Stimulated activated CD8-positive, alpha-beta memory T cell treated with anti-CD3 and anti-CD28 coated beads, Interleukin-7, amount 100 ng/mL, for 4 hours (primary cell): ENCODE data around the gene CTNNA1.

Experiments used
- DNase-seq, 2 donors: peaks; one replicate each; pipeline ENCODE4 v3.0.0-alpha.2; 2020; ENCODE audit warnings: low read depth in 2 of 2

Gene CTNNA1

DNA sequence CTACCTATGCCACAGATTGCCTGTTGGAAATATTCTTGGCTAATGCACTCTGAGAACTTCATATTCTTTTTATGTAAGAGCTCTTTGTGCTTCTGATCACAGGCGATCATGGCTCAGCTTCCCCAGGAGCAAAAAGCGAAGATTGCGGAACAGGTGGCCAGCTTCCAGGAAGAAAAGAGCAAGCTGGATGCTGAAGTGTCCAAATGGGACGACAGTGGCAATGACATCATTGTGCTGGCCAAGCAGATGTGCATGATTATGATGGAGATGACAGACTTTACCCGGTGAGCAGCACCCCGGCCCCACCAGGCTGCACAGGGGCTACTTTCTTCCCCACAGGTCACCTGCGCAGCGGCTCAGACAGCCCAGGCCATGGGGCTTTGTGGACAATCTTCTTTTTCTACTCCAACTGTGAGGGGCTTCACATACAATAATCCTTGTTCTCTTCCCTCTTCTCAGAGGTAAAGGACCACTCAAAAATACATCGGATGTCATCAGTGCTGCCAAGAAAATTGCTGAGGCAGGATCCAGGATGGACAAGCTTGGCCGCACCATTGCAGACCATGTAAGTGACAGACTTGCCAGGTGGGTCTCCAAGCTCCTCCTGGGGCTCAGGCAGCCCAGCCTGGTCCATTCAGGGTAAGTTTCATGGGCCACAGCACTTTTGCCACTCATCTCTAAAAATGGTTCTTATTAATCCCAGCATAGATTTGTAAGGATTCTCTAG, 177.3 kb downstream of the CTNNA1 start:
- DNase-seq: no peak

DNA sequence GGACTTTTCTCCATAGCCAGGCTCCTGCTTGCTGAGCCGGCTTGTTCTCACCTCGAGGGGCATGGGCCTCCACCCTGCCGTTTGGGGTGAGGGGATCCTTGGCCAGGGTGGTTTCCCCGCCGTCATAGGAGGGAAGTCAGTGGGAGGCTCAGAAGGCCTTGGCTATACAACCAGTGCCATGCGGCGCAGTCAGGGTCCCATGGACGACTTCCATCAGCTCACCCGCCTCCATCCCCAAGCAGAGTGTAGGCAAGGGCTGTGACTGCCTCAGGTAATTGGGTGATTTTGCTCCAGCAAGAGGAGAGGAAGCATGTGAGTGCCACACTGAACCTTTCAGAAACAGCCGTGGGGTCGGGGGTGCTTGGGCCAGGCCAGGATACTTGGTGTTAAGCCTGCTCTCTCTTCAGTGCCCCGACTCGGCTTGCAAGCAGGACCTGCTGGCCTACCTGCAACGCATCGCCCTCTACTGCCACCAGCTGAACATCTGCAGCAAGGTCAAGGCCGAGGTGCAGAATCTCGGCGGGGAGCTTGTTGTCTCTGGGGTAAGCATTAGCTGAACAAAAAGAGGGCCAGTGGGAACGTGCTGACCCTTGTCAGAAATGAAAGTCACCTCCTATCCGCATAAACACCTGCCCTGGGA, 179.1 kb downstream of the CTNNA1 start:
- no peak for DNase-seq

DNA sequence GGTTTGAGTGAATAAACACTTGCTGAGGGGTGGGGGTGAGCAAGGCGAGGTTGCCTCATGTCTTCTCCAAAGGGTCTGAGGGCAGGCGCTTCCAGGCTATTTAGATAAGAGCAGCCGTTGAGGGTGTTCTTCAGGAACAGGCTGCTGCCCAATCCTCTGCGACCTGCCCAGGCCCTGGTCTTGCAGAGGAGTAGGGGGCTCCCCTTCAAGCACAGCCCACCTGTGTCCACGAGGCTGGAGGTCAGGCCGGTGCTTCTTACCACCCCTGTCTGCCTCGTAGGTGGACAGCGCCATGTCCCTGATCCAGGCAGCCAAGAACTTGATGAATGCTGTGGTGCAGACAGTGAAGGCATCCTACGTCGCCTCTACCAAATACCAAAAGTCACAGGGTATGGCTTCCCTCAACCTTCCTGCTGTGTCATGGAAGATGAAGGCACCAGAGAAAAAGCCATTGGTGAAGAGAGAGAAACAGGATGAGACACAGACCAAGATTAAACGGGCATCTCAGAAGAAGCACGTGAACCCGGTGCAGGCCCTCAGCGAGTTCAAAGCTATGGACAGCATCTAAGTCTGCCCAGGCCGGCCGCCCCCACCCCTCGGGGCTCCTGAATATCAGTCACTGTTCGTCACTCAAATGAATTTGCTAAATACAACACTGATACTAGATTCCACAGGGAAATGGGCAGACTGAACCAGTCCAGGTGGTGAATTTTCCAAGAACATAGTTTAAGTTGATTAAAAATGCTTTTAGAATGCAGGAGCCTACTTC, 180.5 kb downstream of the CTNNA1 start:
- no peak for DNase-seq

DNA sequence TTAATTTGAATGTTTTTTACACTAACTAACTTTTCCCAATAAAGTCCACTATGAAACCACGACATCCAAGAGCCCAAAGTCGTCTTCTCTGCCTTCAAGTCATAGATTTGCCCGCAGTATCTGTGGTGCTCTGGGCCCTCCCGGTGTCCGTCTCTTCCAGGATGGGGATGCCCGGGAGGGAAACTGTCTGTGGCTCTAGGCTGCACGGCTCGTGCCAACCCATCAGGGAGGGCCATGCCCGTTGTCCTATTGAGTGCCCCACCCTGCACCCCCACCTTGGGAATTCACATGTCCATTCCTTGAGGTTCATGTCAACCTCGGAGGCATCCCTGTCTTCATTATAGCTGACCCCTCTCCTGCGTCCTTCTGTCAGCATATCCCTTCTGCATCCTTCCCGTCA, 181.7 kb downstream of the CTNNA1 start:
- DNase-seq: no peak

DNA sequence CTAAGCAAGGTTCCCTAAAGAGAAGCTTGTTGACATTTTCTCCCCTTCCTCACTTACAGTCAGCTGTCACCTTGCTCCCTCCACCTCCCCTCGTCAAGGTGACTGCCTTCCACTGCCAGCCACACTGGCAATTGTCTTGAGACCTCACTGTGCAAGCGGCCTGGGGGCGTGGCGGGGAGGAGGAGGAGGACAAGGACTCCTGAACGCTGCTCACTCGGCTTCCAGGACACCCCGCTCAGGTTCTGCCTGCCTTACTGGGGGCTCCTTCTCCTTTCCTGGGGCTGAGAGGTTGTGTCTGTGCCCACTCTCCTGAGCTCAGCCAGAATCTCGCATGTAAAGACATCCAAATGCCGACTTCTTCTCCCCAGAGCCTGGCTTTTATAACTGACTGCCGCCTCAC, 182.2 kb downstream of the CTNNA1 start:
- no peak for DNase-seq

DNA sequence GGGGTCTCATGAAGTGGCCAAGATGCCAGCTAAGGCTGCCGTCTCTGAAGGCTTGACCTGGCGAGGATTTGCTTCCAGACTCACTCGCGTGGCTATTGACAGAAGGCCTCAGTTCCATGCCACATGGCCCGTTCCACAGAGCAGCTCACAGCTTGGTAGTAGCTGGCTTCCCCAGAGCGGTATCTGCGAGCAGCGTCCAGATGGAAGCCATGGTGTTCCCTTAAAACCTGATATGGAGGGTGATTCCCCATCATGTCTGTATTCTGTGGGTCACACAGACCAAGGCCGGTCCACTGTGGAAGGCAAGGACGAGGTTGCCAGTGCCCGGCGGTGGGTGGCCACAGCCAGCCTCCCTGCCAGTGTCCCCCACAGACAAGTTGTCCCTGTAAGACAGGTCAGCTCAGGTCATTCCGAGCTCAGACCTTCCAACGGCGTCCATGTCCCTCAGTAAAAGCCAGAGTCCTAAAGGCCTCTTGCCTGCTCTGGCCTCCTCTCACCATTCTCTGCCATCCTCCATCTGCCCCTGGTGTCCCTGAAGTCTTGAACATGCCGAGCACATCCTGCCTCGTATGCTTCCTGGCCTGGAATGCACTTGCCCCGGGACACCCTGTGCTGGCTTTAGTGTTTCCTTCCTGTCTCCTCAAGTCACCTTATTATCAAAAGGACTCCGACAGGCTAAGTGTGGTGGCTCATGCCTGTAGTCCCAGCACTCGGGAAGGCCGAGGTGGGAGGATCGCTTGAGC, 183.2 kb downstream of the CTNNA1 start:
- DNase-seq: no peak

DNA sequence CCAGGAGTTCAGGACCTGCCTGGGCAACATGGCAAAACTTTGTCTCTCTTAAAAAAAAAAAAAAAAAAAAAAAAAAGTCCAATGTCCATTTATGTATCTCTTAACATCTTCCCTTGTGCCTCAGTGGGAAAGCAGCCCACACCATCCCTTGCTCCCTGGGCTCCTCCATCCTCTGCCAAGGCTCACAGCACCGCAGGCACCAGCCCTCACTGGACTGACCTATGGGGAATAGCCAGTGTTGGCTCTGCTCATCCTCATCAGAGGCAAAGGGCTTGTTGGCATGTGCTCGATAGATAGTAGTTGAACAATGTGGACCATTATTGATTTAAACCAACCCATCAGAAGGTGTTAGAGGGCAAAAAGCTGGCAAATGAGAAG, 183.7 kb downstream of the CTNNA1 start:
- DNase-seq: no peak

DNA sequence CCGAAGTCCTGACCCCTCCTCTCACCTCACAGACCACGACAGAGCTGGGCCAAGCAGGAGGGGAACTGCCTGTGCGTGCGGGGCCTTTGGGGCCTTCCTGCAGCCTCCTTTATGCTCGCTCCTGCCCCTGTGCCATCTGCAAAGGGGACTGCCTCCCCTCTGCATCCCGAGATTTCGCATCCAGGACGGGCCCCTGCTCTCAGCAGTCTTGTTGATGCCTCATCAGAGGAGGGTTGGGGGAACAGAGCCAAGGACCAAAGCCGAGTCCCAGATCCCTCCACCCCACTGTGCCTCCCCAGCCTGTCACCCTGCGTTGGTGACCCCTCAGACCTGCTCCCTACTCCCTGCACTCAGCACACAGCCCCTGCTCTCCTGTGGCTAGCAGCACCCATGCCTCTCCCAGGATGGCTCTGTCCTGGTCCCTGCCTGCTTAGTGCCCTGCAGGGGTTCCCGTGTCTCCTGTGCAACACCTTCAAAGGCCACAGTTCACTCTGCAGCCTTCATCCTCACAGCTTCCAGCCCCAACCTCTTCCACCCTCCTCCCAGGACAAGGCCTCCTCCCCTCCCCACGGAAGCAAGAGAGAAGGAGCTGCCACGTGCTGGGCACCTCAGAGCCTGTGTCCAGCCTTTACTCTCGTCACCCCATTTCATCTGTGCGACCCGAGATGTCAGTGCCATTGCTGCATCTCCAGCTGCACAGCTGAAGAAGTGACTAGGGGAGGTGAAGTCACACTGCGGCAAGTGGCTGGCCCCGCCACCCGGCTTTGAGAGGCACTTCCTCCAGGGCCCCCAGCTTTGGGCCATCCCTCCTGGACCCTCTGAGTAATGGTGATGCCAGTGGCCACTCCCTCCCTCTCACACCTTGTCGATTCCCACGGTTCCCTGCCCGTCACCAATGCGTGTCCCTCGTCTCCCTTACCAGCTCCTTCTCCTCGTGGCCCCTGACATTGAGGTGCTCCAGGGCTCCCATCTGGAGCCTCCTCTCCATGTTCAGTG, 184.5 kb downstream of the CTNNA1 start:
- DNase-seq: no peak

DNA sequence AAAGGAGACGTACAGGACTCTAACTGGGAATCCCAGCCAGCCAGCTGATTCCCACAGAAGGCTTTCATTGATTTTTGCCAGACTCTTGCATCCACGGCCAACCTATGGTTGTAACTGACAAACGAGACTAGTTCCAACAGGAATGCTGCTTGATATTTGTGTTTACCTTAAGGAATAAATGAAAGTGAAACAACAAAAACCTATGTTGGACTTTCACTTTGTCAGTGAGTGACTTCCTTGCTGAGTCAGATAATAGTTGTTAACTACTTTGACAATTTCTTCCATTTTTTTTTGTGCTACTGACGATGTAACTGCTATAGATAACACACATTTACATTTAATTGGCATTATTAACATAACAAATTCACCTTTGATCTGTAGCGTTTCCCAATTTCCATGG, 185.3 kb downstream of the CTNNA1 start:
- no peak for DNase-seq

DNA sequence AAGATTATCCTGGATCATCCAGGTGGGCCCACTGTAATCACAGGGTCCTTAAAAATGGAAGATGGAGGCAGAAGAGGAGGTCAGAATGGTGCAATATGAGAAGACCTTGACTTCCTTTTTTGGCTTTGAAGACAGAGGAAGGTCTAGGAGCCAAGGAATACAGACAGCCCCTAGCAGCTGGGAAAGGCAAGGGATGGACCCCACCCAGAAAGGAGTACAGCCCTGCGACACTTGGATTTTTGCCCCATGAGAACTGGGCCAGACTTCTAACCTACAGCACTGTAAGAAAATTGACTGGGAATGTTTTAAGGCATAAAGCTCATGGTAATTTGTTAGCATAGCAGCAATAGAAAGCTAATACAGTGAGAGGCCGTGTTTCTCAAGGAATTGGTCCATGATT, 188.8 kb downstream of the CTNNA1 start:
- DNase-seq: no peak

DNA sequence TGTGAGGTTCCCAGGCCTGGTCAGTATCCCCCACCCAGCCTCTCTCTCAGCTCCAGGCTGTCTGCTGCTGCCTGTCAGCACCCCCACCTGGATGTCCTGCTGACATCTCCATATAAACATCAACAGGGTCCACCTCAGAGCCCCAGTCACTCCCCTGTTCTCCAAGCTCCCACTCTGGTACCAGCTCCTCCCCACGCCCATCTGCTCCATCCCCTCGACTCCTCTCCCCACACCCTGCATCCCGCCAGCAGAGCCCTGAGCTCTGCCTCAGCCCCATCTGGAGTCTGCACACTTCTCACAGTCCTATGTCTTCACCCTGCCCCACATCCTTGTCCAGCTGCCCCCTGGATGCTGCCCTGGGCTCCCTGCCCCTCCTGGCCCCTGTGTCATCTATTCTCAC, 189.6 kb downstream of the CTNNA1 start:
- DNase-seq: no peak

DNA sequence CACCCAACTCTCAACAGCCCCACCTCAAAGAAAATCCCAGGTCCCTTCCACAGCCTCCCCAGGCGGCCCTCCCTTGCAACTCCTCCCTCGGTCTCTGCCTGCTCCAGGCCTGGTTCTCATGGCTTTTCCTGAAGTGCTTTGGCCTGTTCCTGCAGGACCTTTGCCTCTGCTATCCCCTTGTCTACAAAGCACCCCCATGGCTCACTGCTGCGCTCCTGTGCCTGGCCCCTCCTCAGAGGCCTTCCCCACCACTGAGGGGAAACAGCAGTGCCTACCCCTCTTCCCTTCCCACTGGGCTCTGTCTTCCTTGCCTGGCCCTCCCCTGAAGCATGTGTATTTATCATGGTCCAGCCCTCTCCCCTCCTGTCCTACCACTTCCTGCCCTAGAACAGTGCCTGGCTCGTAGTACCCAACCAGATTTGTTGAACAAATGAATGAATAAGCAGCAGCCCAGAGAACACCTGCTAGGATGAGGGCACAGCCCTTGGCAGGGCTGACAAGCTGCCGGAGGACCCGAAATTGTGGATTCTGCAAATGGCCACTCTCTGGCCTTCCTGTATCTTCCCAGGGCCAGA, 190.5 kb downstream of the CTNNA1 start:
- DNase-seq: no peak

DNA sequence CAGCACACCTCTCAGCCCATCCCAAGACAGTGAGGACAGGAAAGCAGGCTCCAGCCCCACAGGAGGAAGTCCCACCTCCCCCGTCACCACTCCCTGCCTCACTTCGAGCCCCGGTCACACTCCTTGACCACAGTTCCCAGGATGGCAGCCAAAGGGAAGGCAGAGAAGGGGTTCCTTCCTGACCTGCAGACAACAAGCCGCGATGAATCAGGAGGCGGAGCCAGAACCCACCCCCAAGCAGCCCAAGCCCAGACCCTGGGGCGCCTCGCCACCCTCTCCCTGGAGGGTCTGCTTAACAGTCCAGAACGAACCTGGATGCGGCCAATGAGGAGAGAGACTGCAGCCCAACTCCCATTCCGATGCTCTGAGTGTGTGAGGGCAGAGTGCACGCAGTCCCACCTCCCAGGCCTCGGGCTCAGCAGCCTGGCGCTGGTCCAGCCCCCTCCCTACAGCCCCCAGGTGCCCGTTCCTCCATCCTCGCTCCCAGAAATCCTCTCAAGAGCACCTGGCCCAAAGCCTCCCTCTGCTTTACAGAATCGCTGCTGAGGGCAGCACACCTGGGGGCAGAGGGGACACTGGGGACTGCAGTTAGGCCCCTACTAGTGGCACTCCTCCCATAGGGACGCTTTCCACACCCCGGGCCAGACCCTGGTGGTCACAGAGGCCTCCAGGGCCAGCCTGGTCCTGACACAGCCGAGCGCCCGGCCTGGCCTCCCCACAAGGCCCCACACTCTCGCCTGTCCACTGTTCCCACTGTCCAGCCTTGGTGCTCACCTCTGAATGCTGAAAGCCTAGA, 191.5 kb downstream of the CTNNA1 start:
- DNase-seq: no peak

DNA sequence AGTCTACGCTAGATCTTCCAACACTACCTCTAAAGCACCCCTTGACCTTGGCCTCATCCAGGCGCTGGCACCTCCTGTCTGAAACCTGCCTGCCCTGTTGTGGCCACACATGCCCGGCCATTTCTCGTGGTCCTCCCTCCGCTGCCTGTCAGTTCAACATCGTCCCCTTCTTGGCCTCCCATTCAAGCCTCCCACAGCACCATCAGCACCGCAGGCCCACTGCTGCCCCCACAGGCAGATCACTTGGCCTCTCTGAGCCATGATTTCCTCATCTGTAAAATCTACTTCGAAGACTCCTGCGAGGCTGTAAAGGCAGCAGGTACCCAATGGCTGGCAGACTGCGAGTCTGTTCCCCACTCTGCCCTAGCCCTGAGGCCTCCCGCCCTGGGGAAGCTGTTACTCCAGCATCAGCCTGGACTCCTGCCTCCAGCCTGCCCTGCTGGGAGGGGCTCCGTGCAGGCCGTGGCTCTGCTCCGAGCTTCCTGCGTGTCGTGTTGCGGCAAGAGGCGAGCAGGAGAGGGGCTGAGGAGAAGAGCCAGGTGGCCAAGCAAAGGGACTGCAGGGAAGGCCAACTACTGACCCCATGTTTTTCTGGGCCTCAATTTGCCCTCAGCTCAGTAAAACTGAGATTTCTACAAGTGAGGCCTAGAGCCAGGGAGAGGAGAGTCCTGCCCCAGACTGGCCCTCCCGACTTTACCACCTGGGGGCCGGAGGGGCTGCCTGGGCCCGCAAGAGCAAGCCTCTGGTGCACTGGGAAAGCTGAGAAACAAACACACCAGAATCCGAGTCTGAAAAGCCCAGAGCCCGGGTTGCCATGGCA, 192.4 kb downstream of the CTNNA1 start:
- DNase-seq: no peak

DNA sequence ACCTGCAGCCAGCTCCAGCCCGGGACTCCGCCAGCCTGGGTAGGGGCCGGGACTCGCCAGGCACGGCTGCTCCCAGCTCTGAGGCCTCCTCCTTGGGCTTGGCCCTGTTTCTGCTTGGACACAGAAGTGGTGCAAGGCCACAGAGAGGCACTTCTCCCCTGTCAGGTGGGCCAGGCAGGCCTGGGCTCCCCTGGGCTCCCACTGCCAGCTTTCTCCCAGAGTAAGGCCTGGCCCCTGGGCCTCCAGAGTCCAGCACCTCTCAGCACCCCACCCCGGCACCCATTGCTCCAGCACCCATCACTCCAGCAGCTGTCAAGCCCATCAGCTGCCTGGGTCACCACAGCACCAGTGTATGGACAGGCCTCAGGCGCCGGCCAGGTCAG, 193.0 kb downstream of the CTNNA1 start:
- no peak for DNase-seq

DNA sequence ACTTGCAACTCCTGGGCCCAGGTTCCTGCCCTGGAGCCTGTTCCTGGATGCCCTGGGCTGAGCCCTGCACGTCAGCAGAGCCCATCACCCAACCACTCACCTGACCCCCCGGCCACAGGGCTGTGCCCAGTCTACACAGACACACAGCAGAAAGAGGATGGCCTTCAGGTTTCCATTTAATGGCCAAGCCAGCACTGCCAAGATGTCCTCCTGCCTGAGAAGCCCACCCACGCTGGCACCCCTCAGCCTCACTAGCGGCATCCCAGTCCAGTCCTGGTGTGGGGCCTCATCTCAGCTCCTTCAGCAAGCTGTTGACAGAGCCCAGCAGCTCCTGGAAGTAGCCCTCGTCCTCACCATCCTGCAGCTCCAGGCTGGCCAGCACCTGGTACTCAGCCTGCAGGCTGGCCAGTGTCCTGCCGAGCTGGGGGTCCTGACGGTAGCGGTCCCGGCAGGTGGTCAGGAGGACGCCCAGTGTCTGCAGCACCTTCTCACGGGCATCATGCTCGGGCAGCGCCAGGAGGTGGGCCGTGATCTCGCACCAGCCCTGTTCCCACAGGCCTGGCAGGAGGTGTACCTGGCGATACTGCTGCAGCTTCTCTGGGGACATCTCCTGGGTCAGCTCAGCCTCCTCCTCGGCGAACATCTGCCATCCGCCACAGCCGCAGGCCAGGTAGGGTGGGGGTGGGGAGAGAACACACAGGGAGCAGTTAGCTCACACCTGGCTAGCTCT, 193.8 kb downstream of the CTNNA1 start:
- no peak for DNase-seq

DNA sequence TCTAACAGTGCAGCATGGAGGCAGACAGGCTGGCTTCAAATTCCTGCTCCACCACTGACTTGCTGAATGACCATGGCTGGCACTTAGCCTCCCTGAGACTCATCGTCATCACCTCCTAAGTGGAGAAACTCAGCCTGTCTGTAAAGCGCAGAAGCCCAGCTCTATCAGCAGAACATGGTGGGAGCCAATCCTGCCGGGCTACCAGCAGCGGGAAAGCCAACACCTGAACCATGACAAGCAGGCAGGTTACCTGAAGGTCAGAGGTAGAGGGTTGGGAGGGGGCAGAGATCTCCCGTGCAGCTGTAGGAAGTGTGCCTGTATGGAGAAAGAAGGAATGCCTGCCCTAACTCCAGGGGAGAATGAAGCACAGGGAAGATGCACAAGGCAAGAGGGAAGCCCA, 194.6 kb downstream of the CTNNA1 start:
- DNase-seq: no peak

DNA sequence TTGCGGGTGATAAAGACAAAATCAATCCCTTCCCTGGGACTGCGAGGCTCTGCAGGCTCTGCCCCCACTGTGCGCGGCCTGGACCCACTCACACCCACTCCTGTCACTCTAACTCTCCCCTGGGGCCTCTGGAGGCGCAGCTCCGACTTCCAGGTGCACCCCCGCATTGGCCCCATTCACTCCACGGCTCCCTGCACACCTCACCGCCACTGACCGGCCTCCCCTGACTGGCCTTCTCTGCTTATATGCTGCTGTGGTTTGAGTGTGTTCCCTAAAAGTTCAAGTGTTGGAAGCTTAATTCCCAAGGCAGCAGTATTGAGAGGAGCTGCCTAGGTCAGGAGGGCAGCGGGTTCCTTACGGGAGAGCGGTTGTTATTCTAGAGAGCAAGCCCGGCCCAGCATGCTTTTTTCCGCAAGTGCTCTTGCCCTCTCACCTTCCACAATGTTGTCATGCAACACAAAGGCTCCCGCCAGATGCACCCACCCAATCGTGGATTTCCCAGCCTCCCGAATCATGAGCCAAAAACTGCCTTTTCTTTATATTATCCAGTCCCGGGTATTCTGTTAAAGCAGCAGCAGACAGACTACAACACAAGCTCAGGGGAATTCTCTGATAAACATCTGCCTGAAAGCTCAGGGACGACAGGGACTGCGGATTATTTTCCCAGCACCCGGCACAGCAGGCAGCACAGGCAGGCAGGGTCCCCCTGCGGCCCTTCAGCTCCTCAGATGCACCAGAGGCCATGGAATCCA, 195.4 kb downstream of the CTNNA1 start:
- no peak for DNase-seq
